ENCODE measurements around the gene PMF1. TPM values are rescaled to one million over a fixed set of nuclear protein-coding genes. Genes with fewer than 3 reads are reported as not detected.

Gene PMF1
- total and polyA plus RNA-seq, 2 donors (not counting 3 experiments of a cell fraction or from before 2014, with no cell fraction given), result 58.4 to 134 TPM

- Histone ChIP-seq H3K79me2 (ENCODE audit: control insufficient read depth, insufficient read depth, low read length) (no peaks in the 10 kb centered on the region), H4K20me1 (replicated peaks; ENCODE audit: control insufficient read depth, extremely low read depth, insufficient read depth, low read length) (no peaks in the 10 kb centered on the region), H3K4me1 (ENCODE audit: control insufficient read depth, extremely low read depth, insufficient read depth, low read length) (peaks cover 12% of the 10 kb centered on the region), H2AFZ (ENCODE audit: low read depth, low read length) (no peak overlapping the region), H3K9me3 (replicated peaks; ENCODE audit: control insufficient read depth, insufficient read depth, low read length) (no peaks in the 10 kb centered on the region), H3K9ac (replicated peaks; ENCODE audit: extremely low read depth, insufficient read depth, low read length) (no peak overlapping the region), H3K9me1 (replicated peaks; ENCODE audit: control insufficient read depth, extremely low read depth, insufficient read depth, low read length) (no peaks in the 10 kb centered on the region), H3K4me3 (replicated peaks in 1 of 3; ENCODE audit: insufficient read depth in 1 of 3, low read depth in 1 of 3, low read length in 3 of 3) (no peak overlapping the region), H3K27me3 (ENCODE audit: control insufficient read depth in 2 of 2, insufficient read depth in 2 of 2, low read length in 2 of 2) (no peaks in the 10 kb centered on the region), H3K36me3 (ENCODE audit: control insufficient read depth in 2 of 2, extremely low read depth in 1 of 2, insufficient read depth in 2 of 2, low read length in 2 of 2) (peaks cover 0 to 13% of the 10 kb centered on the region in 2 experiments), H3K27ac (ENCODE audit: insufficient read depth, low read depth, low read length) (no peak overlapping the region), H3K4me2 (ENCODE audit: insufficient read depth, low read length) (no peak overlapping the region)
- ChIA-PET POLR2A (interaction anchor here (0.8 kb wide), 1 partner anchor 52 kb away, joined by 5 read pairs; the partner anchor contains the start of gene SMG5), CTCF (interaction anchor here (8.8 kb wide), 1 partner anchor 85 kb away, joined by 489 read pairs; no protein-coding TSS in a partner anchor)
- FAIRE-seq, result no peak
- dilution Hi-C loops (cut with MboI; ENCODE audit: extremely low pct_ligation_motif_present, low sequenced_read_pairs), result no loop called here
- no TSS peak for BruUV-seq (replicated peaks)
- TF ChIP-seq MYC (IDR thresholded peaks at IDR 0.05; ENCODE audit: low read depth, low read length) (no peak), POLR2AphosphoS5 (IDR thresholded peaks at IDR 0.05; ENCODE audit: insufficient read depth, low read depth, low read length) (no peak), MAX (IDR thresholded peaks at IDR 0.05; ENCODE audit: insufficient read depth, insufficient read length) (no peak), JUN (IDR thresholded peaks at IDR 0.05; ENCODE audit: borderline replicate concordance, insufficient read depth, insufficient read length, low read depth) (no peak), CTCF (IDR thresholded peaks at IDR 0.05; ENCODE audit: extremely low read depth in 1 of 2, insufficient read depth in 1 of 2, low read depth in 1 of 2, low read length in 2 of 2) (no peak), FOS (IDR thresholded peaks at IDR 0.05; ENCODE audit: borderline replicate concordance, insufficient read depth, low read length) (no peak), GATA2 (IDR thresholded peaks at IDR 0.05; ENCODE audit: insufficient read depth, insufficient read length, low read depth, low read length) (no peak), EZH2 (IDR thresholded peaks at IDR 0.05; ENCODE audit: borderline replicate concordance, low read depth, low read length, severe bottlenecking) (no peak), POLR2A (IDR thresholded peaks at IDR 0.05; ENCODE audit: low read depth, low read length) (no peak)
- intact Hi-C loops (cut with micrococcal nuclease), result no loop called here
- DNase-seq (ENCODE audit: low read depth, low spot score), result no peak
Measured at GRCh38 chr1:156230473-156230837, 17.6 kb downstream of the PMF1 start.

All from endothelial cell of umbilical vein (primary cell).